Measurements from ENCODE around the gene NRP1. TPM values are rescaled to one million over a fixed set of nuclear protein-coding genes. Genes with fewer than 3 reads are reported as not detected.

The NRP1 gene
- total and polyA plus RNA-seq, 4 donors, result 19.2 to 221 (median 82.2) TPM

DNA sequence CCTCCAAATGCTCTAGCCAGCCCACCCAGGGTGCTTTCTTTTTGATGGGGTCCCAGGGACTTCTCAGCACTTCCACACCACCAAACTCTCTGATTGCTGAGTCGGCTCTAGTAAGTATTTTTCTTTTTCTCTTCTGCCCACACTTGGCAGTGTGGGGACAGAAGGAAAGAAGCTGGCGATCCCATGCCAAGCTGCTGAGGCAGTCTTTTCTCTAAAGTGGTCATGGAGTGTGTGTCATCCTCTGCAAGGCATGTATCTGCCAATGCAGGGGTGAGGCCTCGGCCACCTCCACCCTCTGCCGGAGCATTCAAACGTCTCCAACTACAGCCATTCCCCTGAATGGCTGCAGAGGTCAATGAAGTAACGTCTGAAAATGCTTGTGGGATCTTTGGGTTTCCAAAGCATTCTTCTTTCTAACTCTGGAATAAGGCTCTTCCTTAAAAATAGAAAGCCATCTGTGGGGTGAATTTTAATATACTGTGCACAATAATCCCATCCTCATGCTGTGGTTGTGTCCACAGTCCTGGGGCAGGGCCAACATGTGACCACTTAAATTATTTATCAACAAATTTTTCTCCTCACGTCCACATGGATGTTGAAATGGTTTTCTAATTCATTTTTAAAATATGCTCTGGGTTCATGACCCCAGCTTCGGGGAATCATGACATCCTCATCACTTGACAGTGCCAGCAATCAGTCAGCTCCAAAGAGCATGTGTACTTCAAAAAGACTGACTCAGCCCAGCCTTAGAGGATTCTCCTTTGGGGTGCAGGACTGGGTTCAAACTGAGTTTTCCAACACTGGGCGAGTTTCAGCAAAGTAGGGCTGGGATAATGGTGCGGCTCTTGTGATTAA is 205.1 kb downstream of the NRP1 start:
- peak; percentile 58 for ATAC-seq (ENCODE audit: low FRiP score)
- peak in 1 of 2 donors; percentile 71 for DNase-seq

DNA sequence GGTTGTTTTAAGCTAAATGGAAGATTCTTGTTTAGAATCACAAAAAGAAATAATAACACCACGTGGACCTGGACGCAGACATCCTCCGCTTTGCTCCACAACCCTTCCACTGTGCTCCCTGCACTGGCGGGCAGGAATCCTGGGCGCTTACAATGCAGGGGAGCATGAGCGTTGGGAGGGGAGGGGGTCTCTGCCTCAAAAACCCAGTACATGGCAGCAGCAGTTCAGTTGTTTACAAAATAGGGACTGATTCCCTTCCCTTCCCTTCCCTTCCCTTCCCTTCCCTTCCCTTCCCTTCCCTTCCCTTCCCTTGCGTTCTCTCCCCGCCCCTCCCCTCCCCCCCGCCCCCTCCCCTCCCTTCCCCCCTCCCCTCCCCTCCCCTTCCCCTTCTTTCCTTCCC is 206.8 kb downstream of the NRP1 start:
- Histone ChIP-seq H3K27ac (ENCODE audit: low read depth in 1 of 2, low read length in 2 of 2) (no peak overlapping the region), H3K9me3 (ENCODE audit: control insufficient read depth, low read length) (no peaks in the 10 kb centered on the region), H3K36me3 (ENCODE audit: control insufficient read depth in 1 of 2, insufficient read depth in 2 of 2, low read length in 1 of 2) (no peaks in the 10 kb centered on the region), H3K4me1 (ENCODE audit: control insufficient read depth in 1 of 2, insufficient read depth in 2 of 2, low read length in 2 of 2) (no peaks in the 10 kb centered on the region), H3K27me3 (ENCODE audit: control insufficient read depth in 1 of 2, insufficient read depth in 2 of 2, low read length in 1 of 2) (no peaks in the 10 kb centered on the region), H3K4me3 (ENCODE audit: low read length in 2 of 2) (no peak overlapping the region)
- DNase-seq, result no peak
- no peak for ATAC-seq (ENCODE audit: low FRiP score)
- intact Hi-C loops (cut with DNase I), result no loop called here
- 70 to 96% methylated on average over 6 to 9 of the region's 9 CpGs for WGBS, 2 donors

More for the DNA sequence above, 205.1 kb downstream of the NRP1 start:
- intact Hi-C loops (cut with DNase I), result no loop called here
- Histone ChIP-seq H3K4me3 (ENCODE audit: low read length in 2 of 2) (no peak overlapping the region), H3K27me3 (ENCODE audit: control insufficient read depth in 1 of 2, insufficient read depth in 2 of 2, low read length in 1 of 2) (no peaks in the 10 kb centered on the region), H3K27ac (ENCODE audit: low read depth in 1 of 2, low read length in 2 of 2) (no peak overlapping the region), H3K4me1 (ENCODE audit: control insufficient read depth in 1 of 2, insufficient read depth in 2 of 2, low read length in 2 of 2) (no peaks in the 10 kb centered on the region), H3K9me3 (ENCODE audit: control insufficient read depth, low read length) (no peaks in the 10 kb centered on the region), H3K36me3 (ENCODE audit: control insufficient read depth in 1 of 2, insufficient read depth in 2 of 2, low read length in 1 of 2) (no peaks in the 10 kb centered on the region)
- WGBS, 2 donors, result 70 to 80% methylated on average over 10 of the region's 10 CpGs
